Right lobe of liver (tissue), 4 donors: ENCODE results near the gene TENM3.

ENCODE experiments used
- POLR2A ChIP-seq: fragments of 450-650 bp; IDR thresholded peaks from one replicate; pipeline ENCODE4 v1.6.1; 2017; ENCODE audit warnings: antibody characterized with exemption, mild to moderate bottlenecking
- TF ChIP-seq, protein P1 (sequence below), 4 donors: fragments of 200-600 bp in 3 of 4; fragments of 450-650 bp in 1 of 4; IDR thresholded peaks; one replicate each; pipeline versions ENCODE4 v1.5.1 to v1.8.0; 2016 to 2022; ENCODE audit warnings: antibody characterized with exemption in 4 of 4, mild to moderate bottlenecking in 2 of 4
- donor health status: DM: no; HTN: no; CAD: no.
- donor health status: DM: no; HTN: no; CAD: no.
- donor health status: DM: no; HTN: yes; CAD: no.

DNA sequence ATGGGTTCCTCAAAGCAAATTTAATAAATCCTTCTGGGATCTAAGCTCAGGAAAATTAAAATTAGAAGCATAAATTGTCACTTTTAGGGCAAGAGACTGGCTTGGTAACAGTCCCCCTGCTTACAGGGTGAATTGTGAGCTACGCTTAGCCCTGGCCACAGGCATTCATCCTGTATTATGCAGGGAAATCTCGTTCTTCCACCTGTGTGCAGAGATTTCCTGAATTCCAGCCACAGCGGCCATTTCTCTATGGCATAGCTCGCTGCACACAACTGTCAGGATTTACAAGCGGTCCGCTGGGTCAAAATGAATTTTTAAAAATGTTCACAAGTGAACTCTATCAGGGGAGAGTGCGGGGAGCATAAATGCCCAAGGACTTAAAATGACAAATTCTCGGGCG, 562.1 kb downstream of the TENM3 start:
- TF ChIP-seq, protein P1, sequence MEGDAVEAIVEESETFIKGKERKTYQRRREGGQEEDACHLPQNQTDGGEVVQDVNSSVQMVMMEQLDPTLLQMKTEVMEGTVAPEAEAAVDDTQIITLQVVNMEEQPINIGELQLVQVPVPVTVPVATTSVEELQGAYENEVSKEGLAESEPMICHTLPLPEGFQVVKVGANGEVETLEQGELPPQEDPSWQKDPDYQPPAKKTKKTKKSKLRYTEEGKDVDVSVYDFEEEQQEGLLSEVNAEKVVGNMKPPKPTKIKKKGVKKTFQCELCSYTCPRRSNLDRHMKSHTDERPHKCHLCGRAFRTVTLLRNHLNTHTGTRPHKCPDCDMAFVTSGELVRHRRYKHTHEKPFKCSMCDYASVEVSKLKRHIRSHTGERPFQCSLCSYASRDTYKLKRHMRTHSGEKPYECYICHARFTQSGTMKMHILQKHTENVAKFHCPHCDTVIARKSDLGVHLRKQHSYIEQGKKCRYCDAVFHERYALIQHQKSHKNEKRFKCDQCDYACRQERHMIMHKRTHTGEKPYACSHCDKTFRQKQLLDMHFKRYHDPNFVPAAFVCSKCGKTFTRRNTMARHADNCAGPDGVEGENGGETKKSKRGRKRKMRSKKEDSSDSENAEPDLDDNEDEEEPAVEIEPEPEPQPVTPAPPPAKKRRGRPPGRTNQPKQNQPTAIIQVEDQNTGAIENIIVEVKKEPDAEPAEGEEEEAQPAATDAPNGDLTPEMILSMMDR (IDR thresholded peaks at IDR 0.05), result no peak
- no peak for TF ChIP-seq POLR2A
